GM12801 (cell line): ENCODE data around the gene SUFU.

Source experiments
- CTCF ChIP-seq: IDR thresholded peaks from one replicate; pipeline ENCODE4 v1.5.1; 2011; ENCODE audit warnings: control low read depth; ENCODE audit not compliant: insufficient read length; ENCODE audit errors: extremely low read depth

The SUFU gene

DNA sequence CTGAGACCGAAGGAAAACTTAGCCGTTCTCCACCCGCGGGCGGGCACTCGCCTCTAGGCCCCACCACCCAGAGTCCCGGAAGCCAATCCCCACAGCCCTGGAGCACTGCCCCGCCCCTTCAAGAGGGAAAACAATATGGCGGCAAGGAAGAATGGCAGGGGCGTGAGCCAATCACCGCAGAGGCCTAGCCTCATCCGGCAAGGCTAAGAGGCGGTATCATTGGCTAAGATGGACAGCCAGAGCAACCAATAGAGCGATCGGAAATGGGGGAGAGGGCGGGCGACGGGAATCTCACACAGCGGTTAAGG, 1.8 kb upstream of the SUFU start:
- no peak for TF ChIP-seq CTCF

DNA sequence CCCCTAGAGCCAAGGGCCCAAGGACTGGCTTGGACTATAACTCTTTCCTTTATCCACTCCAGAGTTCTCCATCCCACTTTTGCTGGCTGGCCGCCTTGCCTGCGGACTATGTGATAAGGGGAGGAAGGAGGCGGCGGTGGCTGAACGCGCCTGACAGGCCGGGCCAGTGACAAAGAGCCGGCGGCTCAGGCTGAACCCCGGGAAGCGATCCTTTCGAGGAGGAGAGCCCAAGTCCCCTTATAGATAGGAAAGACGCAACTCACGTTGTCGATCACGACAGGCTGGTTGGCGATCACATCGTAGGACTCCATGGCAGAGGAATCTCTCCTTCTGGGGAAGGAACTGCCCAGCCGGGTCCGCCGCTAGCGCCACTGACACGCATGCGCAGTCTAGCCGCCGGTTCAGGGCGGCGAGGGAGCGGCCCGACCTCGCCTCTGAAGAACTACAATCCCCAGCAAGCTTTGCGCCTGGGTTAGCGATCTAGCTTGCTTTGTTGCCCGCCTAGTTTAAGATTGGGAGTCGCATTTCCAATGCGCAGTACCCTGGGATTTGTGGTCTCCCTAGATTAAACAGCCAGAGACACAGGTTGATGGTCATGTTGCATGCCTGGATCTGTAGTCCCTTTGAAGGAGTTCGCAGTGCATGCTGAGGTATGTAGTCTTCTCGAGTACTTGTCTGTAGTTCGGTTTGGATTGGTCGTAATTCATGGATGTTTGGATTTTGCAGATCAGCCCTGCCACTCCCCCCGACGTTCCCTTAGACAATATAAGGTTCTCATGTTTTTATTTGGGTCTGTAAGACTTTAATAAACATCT, 1.2 kb upstream of the SUFU start, which contains the start of gene ACTR1A:
ACTR1A (minus strand) TSS at position 376 of the 815 bp plus-strand sequence; CDS start at position 311, 65 bp downstream.
- no peak for TF ChIP-seq CTCF

DNA sequence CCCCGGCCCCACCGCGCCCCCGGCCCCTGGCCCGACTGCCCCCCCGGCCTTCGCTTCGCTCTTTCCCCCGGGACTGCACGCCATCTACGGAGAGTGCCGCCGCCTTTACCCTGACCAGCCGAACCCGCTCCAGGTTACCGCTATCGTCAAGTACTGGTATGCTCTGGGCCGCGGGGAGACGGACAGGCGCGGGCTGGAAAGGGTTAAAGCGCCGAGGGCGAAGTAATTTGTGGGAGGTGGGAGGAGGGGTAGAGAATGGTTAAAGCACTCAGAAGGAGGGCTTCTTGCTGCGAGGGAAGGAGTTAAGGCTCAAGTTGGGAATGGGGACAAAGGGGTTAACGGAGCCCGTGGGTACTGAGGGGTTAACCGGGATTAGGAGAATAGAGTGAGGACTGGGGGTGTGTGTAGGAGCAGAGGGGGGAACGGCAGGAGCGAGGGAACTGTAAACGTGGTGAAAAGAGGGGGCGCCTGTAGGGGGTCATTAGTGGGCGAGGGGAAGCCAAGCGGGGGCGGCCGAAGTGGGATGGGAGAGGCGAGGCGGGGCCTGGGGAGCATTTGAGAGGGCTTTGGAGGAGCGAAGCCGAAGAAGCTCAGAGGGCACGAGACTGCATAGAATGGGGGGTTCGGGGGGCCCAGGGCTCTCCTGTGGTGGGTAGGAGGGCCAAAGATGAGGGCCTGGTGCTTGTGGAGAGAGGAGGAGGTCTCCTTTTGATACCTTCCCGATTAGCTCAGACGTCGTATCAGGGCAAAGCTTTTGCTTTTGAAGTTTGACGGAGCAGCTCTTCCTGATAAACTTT, 605 bp downstream of the SUFU start:
- no peak for TF ChIP-seq CTCF

DNA sequence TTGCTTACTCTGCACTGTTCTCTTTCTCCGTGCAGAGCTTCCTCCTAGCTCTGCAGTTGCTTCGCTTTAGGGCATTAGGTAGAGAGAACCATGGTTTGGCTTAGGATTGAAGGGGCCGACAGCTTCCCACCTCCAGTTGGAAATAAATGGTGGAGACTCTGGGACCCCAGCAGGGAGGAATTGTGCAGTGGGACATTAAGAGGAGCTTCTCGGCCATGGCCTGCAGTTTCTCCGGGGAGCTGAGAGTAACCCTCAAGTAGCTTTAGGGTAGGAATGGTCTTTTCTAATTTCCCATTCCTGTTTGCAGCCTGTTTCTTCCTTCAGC, 1.2 kb downstream of the SUFU start:
- no peak for TF ChIP-seq CTCF

GRCh38 chr10:102505462-102506115, 1.8 kb downstream of the SUFU start:
- no peak for TF ChIP-seq CTCF

GRCh38 chr10:102507521-102507920, 3.7 kb downstream of the SUFU start:
- TF ChIP-seq CTCF, result no peak

DNA sequence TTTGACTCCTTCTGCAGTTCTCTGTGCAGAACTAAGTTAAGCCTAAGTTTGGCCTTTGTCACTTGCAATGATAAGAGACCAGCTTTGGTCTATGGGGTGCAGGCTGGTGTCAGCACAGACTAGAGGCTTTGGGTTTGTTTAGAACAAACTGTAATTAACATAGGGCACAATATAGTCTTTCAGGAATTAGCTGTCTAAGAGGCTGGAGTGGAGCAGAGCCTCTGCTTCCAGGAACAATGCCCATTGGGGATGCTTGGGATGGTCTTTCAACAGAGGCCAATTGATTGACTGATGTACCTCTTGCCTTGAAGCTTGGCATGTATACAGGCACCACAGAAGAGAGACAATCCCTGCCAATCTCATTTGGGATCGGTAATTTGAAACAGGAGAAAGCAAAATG, 4.7 kb downstream of the SUFU start:
- no peak for TF ChIP-seq CTCF
